Activated CD8-positive, alpha-beta memory T cell treated with anti-CD3 and anti-CD28 coated beads, Interleukin-2, amount 50 U/mL, for 1 hour (primary cell): ENCODE data around the gene ACTR3.

Source experiments
- DNase-seq: peaks from one replicate; pipeline ENCODE4 v3.0.0-alpha.2; 2020; ENCODE audit errors: extremely low read depth

ACTR3 gene

DNA sequence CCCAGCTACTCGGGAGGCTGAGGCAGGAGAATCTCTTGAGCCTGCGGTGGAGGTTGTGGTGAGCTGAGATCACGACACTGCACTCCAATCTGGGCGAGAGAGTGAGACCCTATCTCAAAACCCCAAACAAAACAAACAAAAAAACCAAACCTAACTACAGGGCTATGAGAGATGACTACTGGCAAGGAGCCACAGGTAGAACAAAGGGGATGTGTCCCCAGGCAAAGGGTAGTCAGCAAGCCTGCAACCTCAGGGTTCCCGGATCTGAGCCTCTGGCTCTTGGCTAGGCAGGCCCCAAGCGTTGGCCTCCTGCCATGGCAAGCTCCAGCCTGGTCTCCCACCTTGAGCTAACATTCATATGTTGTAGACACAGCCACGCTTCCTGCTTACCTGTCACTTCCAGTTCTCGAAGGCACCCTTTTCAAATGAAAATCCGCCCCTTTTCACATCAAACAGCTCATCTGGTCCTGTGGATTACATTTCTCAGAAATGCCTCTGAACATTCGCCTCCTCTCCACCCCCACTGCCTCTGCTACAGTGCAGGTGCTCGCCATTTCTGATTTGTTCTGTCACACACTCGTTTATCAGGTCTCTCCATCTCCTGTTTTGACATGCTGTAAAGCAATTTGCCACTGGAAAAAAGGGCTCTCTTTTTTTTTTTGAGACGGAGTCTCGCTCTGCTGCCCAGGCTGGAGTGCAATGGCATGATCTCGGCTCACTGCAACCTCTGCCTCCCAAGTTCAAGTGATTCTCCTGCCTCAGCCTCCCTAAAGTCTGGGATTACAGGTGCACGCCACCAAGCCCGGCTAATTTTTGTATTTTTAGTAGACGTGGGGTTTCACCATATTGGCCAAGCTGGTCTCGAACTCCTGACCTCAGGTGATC, 13.1 kb upstream of the ACTR3 start:
- DNase-seq = peak; percentile 45

DNA sequence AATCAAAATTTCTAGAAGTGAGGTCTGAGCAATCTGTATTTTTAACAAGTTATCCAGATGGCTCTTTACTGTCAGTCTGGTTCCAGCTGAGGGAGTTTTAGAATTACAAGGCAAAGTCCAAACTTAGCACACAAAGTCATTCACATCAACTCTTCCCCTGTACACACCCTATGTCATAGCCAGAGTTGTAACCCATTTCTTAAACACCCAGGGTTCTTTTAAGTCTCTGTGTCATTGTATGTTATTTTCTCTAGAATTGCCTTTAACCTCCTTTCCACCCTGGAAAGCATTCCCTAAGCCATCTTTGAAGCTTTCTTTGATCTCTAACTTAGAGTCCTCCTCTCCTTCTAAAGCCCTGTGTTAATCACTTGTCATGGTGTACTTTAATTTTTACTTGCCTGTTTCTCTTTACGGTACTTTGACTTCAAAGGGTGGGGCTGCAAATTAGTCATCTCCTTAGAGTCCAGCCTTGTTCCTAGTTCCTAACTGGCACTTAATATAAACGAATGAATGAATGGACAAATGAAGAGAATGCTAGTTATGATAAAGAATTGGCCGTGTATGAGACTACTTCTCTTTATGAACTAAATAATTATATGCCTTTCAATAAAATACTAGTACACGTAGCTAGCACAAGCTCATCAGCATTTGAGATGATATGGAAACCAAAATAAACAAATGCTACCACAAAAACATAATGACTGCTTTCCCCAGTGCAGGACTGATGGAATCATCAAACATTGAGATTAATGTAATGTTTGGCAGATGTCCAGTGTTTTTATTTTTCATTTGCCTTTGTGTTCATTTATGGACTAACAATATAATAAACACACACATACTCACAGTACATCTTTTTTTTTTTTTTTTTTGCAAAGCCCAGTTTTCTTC, 11.9 kb upstream of the ACTR3 start:
- no peak for DNase-seq

DNA sequence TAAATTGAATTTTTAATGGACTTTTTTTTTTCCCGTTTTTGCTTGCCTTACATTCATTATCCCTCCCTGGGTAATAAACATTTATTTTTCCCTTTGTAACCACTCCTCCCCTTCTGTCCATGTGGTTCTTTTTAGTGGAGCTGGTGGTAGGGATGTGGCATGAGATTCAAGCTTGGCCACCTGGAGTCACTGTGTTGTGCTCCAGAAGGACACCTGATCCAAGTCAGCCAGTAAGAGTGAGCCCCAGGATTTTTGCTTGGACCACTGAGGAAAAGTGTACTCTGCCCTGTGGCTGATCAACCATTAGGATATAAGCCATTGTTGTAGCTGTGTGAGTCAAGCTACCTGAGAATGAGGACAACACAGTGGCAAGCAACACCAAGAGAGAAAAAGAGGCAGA, 11.1 kb upstream of the ACTR3 start:
- no peak for DNase-seq

DNA sequence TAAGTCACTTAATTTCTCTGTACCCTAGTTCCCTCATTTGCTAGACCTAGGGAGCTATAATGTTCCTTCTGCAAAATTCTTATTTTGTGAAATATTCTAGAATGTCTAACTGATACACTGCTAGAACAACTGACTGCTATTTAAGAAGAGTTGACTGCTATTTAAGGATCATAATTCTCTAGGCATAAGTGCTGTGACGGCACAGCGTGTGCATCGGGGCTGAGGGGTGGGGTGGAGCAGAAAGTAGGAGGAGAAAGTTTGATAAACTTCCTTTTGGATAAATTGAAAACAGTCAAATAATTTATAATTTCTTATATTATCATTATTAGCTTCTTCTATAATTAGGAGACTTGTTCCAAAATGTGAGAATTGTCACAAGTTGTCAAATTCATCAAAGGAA, 10.4 kb upstream of the ACTR3 start:
- no peak for DNase-seq

- DNase-seq = no peak
These were observed 3.3 kb upstream of the ACTR3 start for GRCh38 chr2:113886479-113887008.

- DNase-seq = no peak
These were observed 2.7 kb upstream of the ACTR3 start for GRCh38 chr2:113887009-113887792.

DNA sequence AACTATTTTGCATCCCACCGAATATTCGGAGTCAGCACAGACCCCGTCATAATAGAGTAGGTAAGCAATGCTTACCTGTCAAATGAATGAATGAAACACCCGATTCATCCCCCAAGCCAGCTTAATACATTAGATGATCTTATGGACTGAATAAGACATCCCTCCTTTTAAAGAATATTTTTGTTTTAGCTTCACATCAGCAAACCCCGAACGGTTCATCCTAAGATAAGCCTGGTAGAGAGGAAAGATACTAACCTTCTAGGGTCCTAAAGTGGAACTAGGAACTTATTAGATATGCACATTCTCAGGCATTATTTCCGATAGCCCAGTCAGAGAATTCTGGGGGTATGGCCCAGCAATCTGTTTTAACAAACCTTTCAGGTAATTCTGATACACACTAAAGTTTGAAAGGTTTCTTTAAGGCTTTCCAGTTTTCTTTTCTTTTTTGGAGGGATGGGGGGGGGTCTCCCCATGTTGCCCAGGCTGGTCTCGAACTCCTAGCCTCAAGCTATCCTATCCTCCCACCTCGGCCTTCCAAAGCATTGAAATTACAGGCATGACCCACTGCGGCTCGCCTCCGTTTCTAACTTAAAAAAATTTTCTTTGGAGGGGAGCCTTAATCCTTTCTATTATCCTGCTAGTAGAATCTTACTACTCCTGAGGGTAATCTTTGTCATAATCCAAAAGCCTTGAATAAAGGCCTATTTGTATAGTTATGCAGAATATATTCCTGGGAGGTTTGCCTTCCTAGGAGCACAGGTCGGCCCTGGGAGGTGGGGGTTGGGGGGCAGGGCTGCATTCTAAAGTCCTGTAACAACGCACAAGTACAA, 1.0 kb upstream of the ACTR3 start:
- no peak for DNase-seq

DNA sequence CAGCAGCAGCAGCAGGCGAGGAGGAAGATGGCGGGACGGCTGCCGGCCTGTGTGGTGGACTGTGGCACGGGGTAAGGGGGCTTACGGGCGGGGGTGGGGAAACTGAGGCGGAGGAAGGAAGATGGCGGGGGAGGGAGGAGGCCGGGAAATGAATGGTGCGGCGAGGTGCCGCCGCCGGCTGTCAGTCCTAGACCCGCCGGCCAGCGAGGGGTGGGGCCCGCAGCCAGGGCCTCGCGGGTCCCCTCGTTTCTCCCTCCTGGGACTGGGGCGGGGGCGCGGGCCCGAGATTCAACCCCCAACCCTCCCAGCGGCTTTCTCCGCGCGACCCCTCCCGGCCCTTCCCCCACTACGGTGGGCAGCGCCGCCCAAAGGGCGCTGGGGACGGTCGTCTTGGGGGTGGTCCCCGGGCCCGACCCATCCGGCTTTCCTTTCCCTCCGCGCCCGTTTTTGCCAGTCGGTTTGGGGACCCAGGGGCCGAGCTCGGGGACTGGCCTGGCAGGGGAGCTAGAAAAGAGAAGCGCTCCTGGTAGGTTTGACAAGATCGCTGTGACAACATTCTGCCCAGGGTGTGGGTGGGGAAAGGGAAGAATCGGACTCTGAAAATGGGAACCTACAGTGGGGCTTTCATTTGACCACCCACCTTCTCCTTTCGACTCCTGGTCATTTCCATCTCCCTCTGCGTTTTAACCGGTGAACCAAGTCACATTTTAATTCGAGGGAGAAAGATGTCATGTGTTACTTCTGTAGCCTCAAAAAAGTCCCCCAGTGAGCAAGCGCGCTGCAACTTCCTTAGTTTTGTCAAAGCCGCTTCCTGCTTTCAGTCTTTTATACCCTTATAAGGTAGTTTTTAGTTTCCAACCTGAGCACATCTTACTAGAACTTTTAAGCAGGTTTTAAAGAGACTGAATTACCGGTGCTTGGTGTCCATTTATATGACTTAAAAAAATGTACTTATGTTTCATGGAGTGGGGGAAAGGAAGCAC, 655 bp downstream of the ACTR3 start:
- peak; percentile 61 for DNase-seq

GRCh38 chr2:113891265-113891959, 1.5 kb downstream of the ACTR3 start:
- DNase-seq = no peak

- no peak for DNase-seq
These were observed 2.3 kb downstream of the ACTR3 start for GRCh38 chr2:113892004-113892710.

DNA sequence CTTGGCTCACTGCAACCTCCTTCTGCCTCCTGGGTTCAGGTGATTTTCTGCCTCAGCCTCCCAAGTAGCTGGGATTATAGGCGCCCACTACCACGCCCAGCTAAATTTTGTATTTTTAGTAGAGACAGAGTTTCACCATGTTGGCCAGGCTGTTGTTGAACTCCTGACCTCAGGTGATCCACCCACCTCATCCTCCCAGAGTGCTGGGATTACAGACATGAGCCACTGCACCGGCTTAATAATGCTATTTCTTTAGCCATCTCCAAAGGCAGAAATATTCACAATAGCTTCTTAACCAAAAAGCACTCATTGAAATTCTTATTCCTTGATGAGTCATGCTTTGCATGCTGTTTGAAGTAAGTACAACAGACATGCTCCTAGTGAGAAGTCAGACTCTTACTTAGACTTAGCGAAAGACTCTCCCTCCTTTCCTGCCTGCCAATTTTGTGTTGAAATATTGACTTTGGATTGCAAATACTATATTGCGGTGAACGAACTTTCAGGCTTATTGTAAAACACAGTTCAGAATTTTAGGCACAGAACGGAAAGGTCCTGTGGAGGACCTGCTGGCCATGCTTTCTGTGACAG, 4.4 kb downstream of the ACTR3 start:
- DNase-seq = no peak

DNA sequence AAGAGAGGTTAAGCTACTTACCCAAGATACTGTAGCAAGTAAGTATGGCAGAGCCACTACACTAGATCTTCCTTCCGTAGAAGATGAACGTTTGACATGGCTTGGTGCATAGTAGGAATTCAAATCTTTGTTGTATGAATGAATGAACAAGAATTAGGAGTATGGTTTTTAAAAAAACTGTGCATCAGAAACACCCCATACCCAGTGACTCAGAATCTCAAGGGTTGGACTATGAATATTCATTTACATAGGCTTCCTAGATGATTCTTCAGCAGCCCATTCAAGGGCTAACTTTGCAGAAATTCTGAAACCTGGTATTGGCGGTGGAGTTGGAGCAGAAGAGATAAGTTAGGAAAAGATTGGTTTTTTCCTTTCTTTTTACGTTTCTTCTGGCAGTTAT, 5.4 kb downstream of the ACTR3 start:
- no peak for DNase-seq

DNA sequence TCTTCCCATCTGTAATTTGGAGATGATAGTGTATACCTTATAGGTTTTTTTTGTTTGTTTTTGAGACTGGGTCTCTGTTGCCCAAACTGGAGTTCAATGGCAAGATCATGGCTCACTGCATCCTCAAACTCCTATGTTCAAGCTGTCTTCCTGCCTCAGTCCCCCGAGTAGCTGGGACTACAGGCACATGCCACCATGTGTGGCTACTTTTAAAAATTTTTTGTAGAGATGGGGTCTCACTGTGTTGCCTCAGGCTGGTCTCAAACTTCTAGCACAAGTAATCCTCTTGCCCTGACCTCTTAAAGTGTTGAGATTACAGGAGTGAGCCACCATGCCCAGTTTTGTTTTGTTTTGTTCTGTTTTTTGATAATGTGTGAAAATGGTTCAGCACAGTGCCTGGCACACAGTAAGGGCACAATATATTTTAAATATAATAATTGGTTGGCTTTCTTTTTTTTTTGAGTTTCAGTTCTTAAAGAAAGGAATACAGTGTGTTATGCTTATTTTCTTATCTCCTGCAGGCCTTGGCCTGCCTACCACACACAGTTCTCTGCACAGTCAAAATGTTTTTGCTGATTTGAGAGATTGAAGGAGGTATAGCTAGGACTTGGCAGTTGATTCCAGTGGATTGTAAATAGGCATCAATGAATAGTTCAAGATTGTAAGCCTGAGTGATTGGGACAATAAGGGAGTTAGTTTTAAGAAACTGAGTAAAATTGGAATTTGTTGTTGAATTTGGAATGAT, 6.1 kb downstream of the ACTR3 start:
- no peak for DNase-seq

- no peak for DNase-seq
These were observed 6.9 kb downstream of the ACTR3 start for GRCh38 chr2:113896791-113897190.

GRCh38 chr2:113898081-113898480, 8.2 kb downstream of the ACTR3 start:
- DNase-seq = no peak

DNA sequence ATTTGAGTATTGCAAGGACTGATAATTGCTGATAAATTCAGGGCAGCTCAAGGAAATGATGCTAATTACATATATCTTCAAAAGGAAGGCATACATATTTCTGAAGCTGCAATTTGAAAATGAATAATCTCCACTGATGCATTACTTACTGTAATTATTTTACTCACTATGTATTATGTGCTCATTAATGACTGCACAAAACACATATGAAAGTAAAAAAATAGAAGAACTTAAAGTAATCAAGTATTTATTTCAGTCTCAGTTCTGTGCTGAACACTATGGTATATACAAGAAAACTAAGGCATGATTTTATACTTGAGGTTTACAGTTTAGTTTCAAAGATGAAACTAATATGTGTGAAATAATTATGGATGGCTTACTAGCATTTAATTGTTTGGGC, 9.3 kb downstream of the ACTR3 start:
- DNase-seq = no peak

GRCh38 chr2:113901943-113902342, 12.1 kb downstream of the ACTR3 start:
- DNase-seq = no peak
